DND-41 (cell line): ENCODE results near the gene KDM6A.

Experiments
- ATAC-seq: fragments of 200-7000 bp; cut with Tn5 transposase; 3 replicates; pipeline ENCODE4 v1.9.1; 2021; ENCODE audit warnings: low read depth; ENCODE audit not compliant: insufficient read depth
- DNase-seq: peaks from one replicate; pipeline ENCODE4 v3.0.0-alpha.2; 2020
- H2AFZ ChIP-seq: 2 replicates; pipeline ENCODE4 v1.6.0; 2012; ENCODE audit warnings: low read depth, low read length
- H3K27ac ChIP-seq: 2 replicates; pipeline ENCODE4 v1.5.1; 2012; ENCODE audit warnings: low read length, inconsistent platforms
- H3K27me3 ChIP-seq: fragments of 200-600 bp; sonication (generic); 2 replicates; pipeline ENCODE4 v1.6.0; 2012; ENCODE audit warnings: low read length, mild to moderate bottlenecking, inconsistent platforms; ENCODE audit not compliant: insufficient read depth, poor library complexity
- H3K36me3 ChIP-seq: 2 replicates; pipeline ENCODE4 v1.5.1; 2012; ENCODE audit warnings: low read length, inconsistent platforms; ENCODE audit not compliant: insufficient read depth
- H3K4me1 ChIP-seq: 2 replicates; pipeline ENCODE4 v1.5.1; 2012; ENCODE audit warnings: mild to moderate bottlenecking, low read length; ENCODE audit not compliant: insufficient read depth
- H3K4me2 ChIP-seq: 2 replicates; pipeline ENCODE4 v1.6.0; 2012; ENCODE audit warnings: mild to moderate bottlenecking, moderate library complexity, low read length, inconsistent platforms; ENCODE audit not compliant: insufficient read depth
- H3K4me3 ChIP-seq, 2 experiments: fragments of 200-600 bp in 1 of 2; shearing (Covaris generic) in 1 of 2; 2 replicates each; pipeline ENCODE4 v1.5.1; 2012 to 2016; ENCODE audit warnings: inconsistent platforms in 2 of 2, low read length in 2 of 2, mild to moderate bottlenecking in 2 of 2, low read depth in 1 of 2, moderate library complexity in 1 of 2
- H3K79me2 ChIP-seq: 2 replicates; pipeline ENCODE4 v1.6.0; 2012; ENCODE audit warnings: low read length, inconsistent platforms; ENCODE audit not compliant: insufficient read depth
- H3K9ac ChIP-seq: 2 replicates; pipeline ENCODE4 v1.6.0; 2012; ENCODE audit warnings: low read depth, mild to moderate bottlenecking, inconsistent platforms, low read length, moderate library complexity
- H3K9me3 ChIP-seq: 2 replicates; pipeline ENCODE4 v1.5.1; 2012; ENCODE audit warnings: low read length, moderate library complexity, mild to moderate bottlenecking, inconsistent platforms; ENCODE audit not compliant: insufficient read depth, severe bottlenecking
- H4K20me1 ChIP-seq: 2 replicates; pipeline ENCODE4 v1.6.0; 2012; ENCODE audit warnings: low read length; ENCODE audit not compliant: insufficient read depth
- CTCF ChIP-seq: IDR thresholded peaks from 2 replicates; pipeline ENCODE4 v1.5.1; 2012; ENCODE audit warnings: borderline replicate concordance, low read length, moderate library complexity, mild to moderate bottlenecking; ENCODE audit not compliant: poor library complexity, severe bottlenecking; ENCODE audit errors: extremely low read depth
- EZH2 ChIP-seq: IDR thresholded peaks from 3 replicates; pipeline ENCODE4 v1.6.1; 2012; ENCODE audit warnings: borderline replicate concordance, low read depth, mild to moderate bottlenecking, moderate library complexity, low read length, inconsistent platforms; ENCODE audit not compliant: severe bottlenecking

KDM6A gene

GRCh38 chrX:44989995-44990770, 117.2 kb downstream of the KDM6A start:
- Histone ChIP-seq H4K20me1 (no peaks in the 10 kb centered on the region), H3K4me3 (no peak overlapping the region), H3K27me3 (no peaks in the 10 kb centered on the region), H3K4me1 (no peaks in the 10 kb centered on the region), H3K9me3 (no peaks in the 10 kb centered on the region), H3K27ac (no peak overlapping the region), H3K9ac (no peak overlapping the region), H3K36me3 (no peaks in the 10 kb centered on the region), H3K79me2 (peaks cover 41% of the 10 kb centered on the region), H2AFZ (no peak overlapping the region), H3K4me2 (no peak overlapping the region)
- ATAC-seq = no peak
- TF ChIP-seq CTCF (no peak), EZH2 (no peak)
- DNase-seq = no peak

- TF ChIP-seq CTCF = no peak
- no peak for ATAC-seq
These were observed 119.8 kb downstream of the KDM6A start for GRCh38 chrX:44992775-44993174.

GRCh38 chrX:44996277-44996676, 123.3 kb downstream of the KDM6A start:
- H3K4me1 ChIP-seq = no peaks in the 10 kb centered on the region
- H3K9me3 ChIP-seq = no peaks in the 10 kb centered on the region
- H3K4me2 ChIP-seq = no peak overlapping the region
- no peak overlapping the region for H3K9ac ChIP-seq
- no peak overlapping the region for H3K4me3 ChIP-seq
- no peak overlapping the region for H2AFZ ChIP-seq
- peaks cover 68% of the 10 kb centered on the region for H3K79me2 ChIP-seq
- H3K27me3 ChIP-seq = no peaks in the 10 kb centered on the region
- no peak overlapping the region for H3K27ac ChIP-seq
- ATAC-seq = no peak
- TF ChIP-seq EZH2 (no peak), CTCF (no peak)
- no peaks in the 10 kb centered on the region for H3K36me3 ChIP-seq
- no peaks in the 10 kb centered on the region; the same call in 1 of the 2 replicates for H4K20me1 ChIP-seq
- no peak for DNase-seq

More at GRCh38 chrX:44992775-44993174, 119.8 kb downstream of the KDM6A start:
- Histone ChIP-seq H3K27me3 (no peaks in the 10 kb centered on the region), H2AFZ (no peak overlapping the region), H3K27ac (no peak overlapping the region), H3K9ac (no peak overlapping the region), H3K9me3 (no peaks in the 10 kb centered on the region), H4K20me1 (no peaks in the 10 kb centered on the region; the same call in 1 of the 2 replicates), H3K36me3 (no peaks in the 10 kb centered on the region), H3K4me3 (no peak overlapping the region), H3K79me2 (peaks cover 65% of the 10 kb centered on the region), H3K4me1 (no peaks in the 10 kb centered on the region), H3K4me2 (no peak overlapping the region)
- DNase-seq = no peak
